K562 (cell line): ENCODE results near the gene ARF4. TPM values are rescaled to one million over a fixed set of nuclear protein-coding genes. Genes with fewer than 3 reads are reported as not detected.

ENCODE experiments used
- ATF7 ChIP-seq: fragments of 450-650 bp; IDR thresholded peaks from 2 replicates; pipeline ENCODE4 v1.7.1; 2014; ENCODE audit warnings: mild to moderate bottlenecking, moderate library complexity
- CBX5 ChIP-seq: IDR thresholded peaks from 2 replicates; pipeline ENCODE4 v1.6.1; 2014; ENCODE audit warnings: low read depth, borderline replicate concordance
- CTBP1 ChIP-seq: fragments of 450-650 bp; IDR thresholded peaks from 2 replicates; pipeline ENCODE4 v1.6.1; 2016; ENCODE audit warnings: borderline replicate concordance
- DNMT1 ChIP-seq: fragments of 450-650 bp; IDR thresholded peaks from 2 replicates; pipeline ENCODE4 v1.6.1; 2016; ENCODE audit warnings: antibody characterized with exemption, mild to moderate bottlenecking
- DPF2 ChIP-seq: fragments of 450-650 bp; IDR thresholded peaks from 2 replicates; pipeline ENCODE4 v1.6.1; 2016
- ERF ChIP-seq: fragments of 450-650 bp; formaldehyde crosslinking; IDR thresholded peaks from 2 replicates; pipeline ENCODE4 v1.4.0; 2020; ENCODE audit warnings: mild to moderate bottlenecking, mixed read lengths
- HDGF ChIP-seq: fragments of 450-650 bp; IDR thresholded peaks from 2 replicates; pipeline ENCODE4 v1.6.1; 2016
- ILF3 ChIP-seq: fragments of 450-650 bp; IDR thresholded peaks from 2 replicates; pipeline ENCODE4 v1.6.1; 2018; ENCODE audit warnings: antibody characterized with exemption, mild to moderate bottlenecking, moderate library complexity, borderline replicate concordance
- KAT2B ChIP-seq: IDR thresholded peaks from one replicate; pipeline ENCODE4 v1.6.1; 2012; ENCODE audit warnings: low read depth, mild to moderate bottlenecking, control low read depth, inconsistent platforms, low read length, moderate library complexity
- MED1 ChIP-seq: sonication (generic); formaldehyde crosslinking; IDR thresholded peaks from 2 replicates; pipeline ENCODE4 v1.8.1; 2023; ENCODE audit warnings: missing genetic modification reagents, borderline replicate concordance
- SETDB1 ChIP-seq: IDR thresholded peaks from one replicate; pipeline ENCODE4 v1.6.1; 2012; ENCODE audit warnings: low read length, control low read depth, inconsistent platforms
- SFPQ ChIP-seq: fragments of 200-400 bp; formaldehyde crosslinking; IDR thresholded peaks from 2 replicates; pipeline ENCODE4 v1.6.1; 2017; ENCODE audit warnings: mild to moderate bottlenecking, low read depth, low read length, moderate library complexity
- YBX1 ChIP-seq: fragments of 450-650 bp; IDR thresholded peaks from 2 replicates; pipeline ENCODE4 v1.7.1; 2016; ENCODE audit warnings: mild to moderate bottlenecking
- ZNF184 ChIP-seq: sonication (generic); formaldehyde crosslinking; IDR thresholded peaks from 2 replicates; pipeline ENCODE4 v1.5.0; 2020; ENCODE audit warnings: missing genetic modification reagents
- ZNF239 ChIP-seq: fragments of 250-450 bp; sonication (Bioruptor Pico); IDR thresholded peaks from 2 replicates; pipeline ENCODE4 v1.4.0; 2020; ENCODE audit warnings: mild to moderate bottlenecking
- ZNF398 ChIP-seq: fragments of 250-450 bp; sonication (Bioruptor Pico); IDR thresholded peaks from 2 replicates; pipeline ENCODE4 v1.8.0; 2021; ENCODE audit warnings: moderate library complexity, mild to moderate bottlenecking, inconsistent platforms
- polyA plus RNA-seq, 8 experiments: library from polyadenylated mRNA; depleted of rRNA in 4 of 8; stranded (reverse) in 5 of 8; unstranded in 3 of 8; fragments of >200 nt; fragmentation: Nextera tagmentation in 2 of 8; fragmentation: Illumina TruSeq in 1 of 8; extraction: Ambion mirVana in 2 of 8; extraction: Trizol in 1 of 8; gene quantifications; 2 replicates each; pipeline versions ENCODE4 v1.2.1 to v1.2.3, GENCODE V29; 2011 to 2014; ENCODE audit warnings: inconsistent platforms in 1 of 8, missing spikeins in 1 of 8
- total RNA-seq, 7 experiments: library from RNA; depleted of rRNA in 6 of 7; stranded (reverse); fragments of >200 nt in 6 of 7; fragmentation: Illumina TruSeq in 2 of 7; extraction: Trizol in 2 of 7; gene quantifications; 2 replicates each; pipeline versions ENCODE4 v1.2.1 to v1.2.3, GENCODE V29; 2011 to 2021; ENCODE audit warnings: low replicate concordance in 1 of 7
- TF ChIP-seq, protein P1 (sequence below): IDR thresholded peaks from 2 replicates; pipeline ENCODE4 v1.6.1; 2014; ENCODE audit warnings: antibody characterized with exemption
- TF ChIP-seq, protein P2 (sequence below): IDR thresholded peaks from 2 replicates; pipeline ENCODE4 v1.6.1; 2011; ENCODE audit warnings: borderline replicate concordance, low read depth, mild to moderate bottlenecking, moderate library complexity, low read length; ENCODE audit not compliant: insufficient read depth, poor library complexity, severe bottlenecking
- TF ChIP-seq, protein P3 (sequence below): fragments of 250-450 bp; sonication (Bioruptor Pico); IDR thresholded peaks from 2 replicates; pipeline ENCODE4 v1.8.0; 2022; ENCODE audit warnings: inconsistent platforms

Gene ARF4
- total and polyA plus RNA-seq, 9 of the 15 experiments (the other 6 are each of a cell fraction or from before 2014, with no cell fraction given) = 41.1 to 273 (median 83.8) TPM

DNA sequence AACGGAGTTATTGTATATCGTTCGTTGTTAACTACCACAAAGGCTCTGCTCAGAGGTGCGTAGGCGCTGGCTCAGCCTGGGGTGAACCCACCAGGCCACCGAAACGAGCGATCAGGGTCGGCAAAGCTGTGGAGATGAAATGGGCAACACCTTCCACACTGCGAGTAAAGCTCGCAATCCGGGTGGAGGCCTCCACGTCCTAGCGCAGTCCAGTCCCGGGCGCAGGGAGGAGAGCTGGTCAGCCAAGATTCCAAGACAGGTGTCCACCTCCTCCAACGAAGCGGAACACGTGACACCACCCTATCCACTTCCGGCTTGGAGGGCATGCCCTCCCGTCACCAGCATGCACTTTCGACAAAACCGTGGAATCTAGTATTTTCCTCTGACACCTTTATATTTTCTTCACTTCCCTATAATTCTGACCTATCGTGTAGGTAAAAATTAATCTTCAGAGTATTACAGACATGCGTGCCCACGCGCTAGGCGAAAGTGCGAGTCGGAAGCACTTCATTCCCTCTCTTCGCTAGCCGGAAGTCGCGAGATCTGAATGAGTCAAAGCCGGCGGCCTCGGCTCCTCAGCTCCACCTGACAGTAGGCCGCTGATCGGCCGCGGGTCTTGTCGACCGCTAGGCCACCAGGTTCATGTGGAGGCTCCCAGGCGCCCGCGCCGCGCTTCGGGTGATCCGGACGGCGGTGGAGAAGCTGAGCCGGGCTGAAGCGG is 41.2 kb downstream of the ARF4 start, which contains the start of gene PDE12 (continued):
- TF ChIP-seq KAT2B = no peak
- no peak for TF ChIP-seq ZNF184 (CRISPR knock-in tag)
- no peak; the same call in 1 of the 2 replicates for TF ChIP-seq CBX5
- TF ChIP-seq SFPQ = no peak
- TF ChIP-seq YBX1 = no peak
- TF ChIP-seq ZNF239 (CRISPR knock-in tag) = peak; percentile 19; the same call in 1 of the 2 replicates
- no peak for TF ChIP-seq HDGF
- TF ChIP-seq, protein P1, sequence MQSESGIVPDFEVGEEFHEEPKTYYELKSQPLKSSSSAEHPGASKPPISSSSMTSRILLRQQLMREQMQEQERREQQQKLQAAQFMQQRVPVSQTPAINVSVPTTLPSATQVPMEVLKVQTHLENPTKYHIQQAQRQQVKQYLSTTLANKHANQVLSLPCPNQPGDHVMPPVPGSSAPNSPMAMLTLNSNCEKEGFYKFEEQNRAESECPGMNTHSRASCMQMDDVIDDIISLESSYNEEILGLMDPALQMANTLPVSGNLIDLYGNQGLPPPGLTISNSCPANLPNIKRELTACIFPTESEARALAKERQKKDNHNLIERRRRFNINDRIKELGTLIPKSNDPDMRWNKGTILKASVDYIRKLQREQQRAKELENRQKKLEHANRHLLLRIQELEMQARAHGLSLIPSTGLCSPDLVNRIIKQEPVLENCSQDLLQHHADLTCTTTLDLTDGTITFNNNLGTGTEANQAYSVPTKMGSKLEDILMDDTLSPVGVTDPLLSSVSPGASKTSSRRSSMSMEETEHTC = no peak
- no peak; the same call in 1 of the 2 replicates for TF ChIP-seq CTBP1
- TF ChIP-seq DNMT1 = no peak
- no peak for TF ChIP-seq MED1 (CRISPR knock-in tag)
- no peak for TF ChIP-seq SETDB1
- TF ChIP-seq, protein P2, sequence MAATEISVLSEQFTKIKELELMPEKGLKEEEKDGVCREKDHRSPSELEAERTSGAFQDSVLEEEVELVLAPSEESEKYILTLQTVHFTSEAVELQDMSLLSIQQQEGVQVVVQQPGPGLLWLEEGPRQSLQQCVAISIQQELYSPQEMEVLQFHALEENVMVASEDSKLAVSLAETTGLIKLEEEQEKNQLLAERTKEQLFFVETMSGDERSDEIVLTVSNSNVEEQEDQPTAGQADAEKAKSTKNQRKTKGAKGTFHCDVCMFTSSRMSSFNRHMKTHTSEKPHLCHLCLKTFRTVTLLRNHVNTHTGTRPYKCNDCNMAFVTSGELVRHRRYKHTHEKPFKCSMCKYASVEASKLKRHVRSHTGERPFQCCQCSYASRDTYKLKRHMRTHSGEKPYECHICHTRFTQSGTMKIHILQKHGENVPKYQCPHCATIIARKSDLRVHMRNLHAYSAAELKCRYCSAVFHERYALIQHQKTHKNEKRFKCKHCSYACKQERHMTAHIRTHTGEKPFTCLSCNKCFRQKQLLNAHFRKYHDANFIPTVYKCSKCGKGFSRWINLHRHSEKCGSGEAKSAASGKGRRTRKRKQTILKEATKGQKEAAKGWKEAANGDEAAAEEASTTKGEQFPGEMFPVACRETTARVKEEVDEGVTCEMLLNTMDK = no peak
- TF ChIP-seq DPF2 = no peak
- no peak for TF ChIP-seq ZNF398
- no peak for TF ChIP-seq ILF3
- TF ChIP-seq ATF7 = peak; percentile 79
- TF ChIP-seq ERF (CRISPR knock-in tag) = peak; percentile 74; the same call in 1 of the 2 replicates
- TF ChIP-seq, protein P3, sequence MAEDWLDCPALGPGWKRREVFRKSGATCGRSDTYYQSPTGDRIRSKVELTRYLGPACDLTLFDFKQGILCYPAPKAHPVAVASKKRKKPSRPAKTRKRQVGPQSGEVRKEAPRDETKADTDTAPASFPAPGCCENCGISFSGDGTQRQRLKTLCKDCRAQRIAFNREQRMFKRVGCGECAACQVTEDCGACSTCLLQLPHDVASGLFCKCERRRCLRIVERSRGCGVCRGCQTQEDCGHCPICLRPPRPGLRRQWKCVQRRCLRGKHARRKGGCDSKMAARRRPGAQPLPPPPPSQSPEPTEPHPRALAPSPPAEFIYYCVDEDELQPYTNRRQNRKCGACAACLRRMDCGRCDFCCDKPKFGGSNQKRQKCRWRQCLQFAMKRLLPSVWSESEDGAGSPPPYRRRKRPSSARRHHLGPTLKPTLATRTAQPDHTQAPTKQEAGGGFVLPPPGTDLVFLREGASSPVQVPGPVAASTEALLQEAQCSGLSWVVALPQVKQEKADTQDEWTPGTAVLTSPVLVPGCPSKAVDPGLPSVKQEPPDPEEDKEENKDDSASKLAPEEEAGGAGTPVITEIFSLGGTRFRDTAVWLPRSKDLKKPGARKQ (CRISPR knock-in tag) = peak; percentile 97
